GM19240 (cell line): ENCODE data around the gene GDPD5.
A peak's percentile ranks its signal among the peaks of the same experiment; 100 is the strongest.

ENCODE experiments used
- DNase-seq: peaks from one replicate; pipeline ENCODE4 v3.0.0; 2011; ENCODE audit warnings: low spot score; ENCODE audit not compliant: insufficient read length

The GDPD5 gene

GRCh38 chr11:75449776-75450175 is 76.0 kb downstream of the GDPD5 start:
- no peak for DNase-seq

DNA sequence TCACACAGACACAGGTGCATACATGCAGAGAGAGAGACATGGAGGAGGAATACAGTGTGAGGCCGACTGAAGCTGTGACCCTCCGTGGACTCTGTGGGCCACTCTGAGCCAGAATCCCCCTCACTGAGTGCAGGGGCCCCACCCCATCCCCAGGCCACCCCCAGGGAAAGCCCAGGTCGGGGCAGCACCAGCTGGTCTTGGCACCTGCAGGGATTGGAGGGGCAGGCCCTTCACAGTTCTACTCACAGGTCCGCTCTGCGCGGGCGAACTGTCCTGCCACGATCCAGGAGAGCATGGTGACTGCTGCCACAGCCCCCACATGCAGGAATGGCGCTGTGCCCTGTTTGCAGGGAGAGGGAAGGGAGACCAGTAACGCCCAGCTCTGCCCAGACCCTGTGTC is 76.5 kb downstream of the GDPD5 start:
- no peak for DNase-seq

GRCh38 chr11:75447415-75447814 is 78.3 kb downstream of the GDPD5 start:
- no peak for DNase-seq

DNA sequence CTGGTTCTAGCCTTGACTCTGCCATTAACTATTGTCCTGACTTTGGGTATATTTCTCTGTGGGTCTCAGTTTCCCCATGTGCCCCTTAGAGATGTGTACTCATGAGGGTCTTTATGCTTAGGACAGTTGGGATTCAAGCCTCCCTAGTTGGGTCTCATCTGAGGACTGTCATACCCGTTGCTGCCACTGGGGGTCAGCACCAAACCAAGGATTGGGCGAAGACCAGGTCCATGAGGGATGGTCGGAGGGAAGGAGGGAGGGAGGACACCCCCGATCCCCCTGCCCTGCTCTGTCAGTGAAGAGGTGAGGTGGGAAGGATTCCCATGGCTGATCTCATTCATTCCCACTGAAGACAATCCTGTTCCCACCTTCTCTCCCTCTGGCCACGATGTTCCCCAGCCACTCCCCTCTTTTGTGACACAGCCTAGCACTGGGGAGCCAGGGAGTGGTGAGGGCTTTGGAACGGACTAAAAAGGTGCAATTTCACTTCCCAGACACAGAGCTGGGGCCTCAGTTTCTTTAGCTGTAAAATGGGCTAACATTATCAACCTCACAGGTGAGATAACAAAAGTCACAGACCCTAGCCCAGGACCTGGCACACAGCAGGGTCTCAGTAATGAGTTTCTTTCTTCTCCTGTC is 80.3 kb downstream of the GDPD5 start:
- peak; percentile 89 for DNase-seq

DNA sequence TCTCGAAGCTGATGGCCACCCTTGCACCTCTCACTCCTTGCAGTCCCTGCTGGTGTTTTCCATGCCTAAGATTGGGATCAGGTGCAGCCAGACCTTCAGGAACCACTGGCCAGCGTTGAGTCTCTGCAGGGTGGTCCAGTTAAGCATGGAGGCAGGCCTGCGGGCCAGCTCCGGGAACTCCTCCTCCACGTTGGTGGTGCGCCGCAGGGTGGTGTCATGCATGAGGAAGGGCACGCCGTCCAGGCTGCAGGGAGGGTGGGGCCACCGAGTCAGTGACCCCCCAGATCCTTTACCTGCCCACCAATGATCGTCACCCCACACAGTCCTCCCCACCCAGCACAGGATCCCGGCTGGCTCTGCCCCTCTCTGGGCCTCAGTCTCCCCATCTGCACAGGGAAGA is 82.7 kb downstream of the GDPD5 start:
- no peak for DNase-seq

DNA sequence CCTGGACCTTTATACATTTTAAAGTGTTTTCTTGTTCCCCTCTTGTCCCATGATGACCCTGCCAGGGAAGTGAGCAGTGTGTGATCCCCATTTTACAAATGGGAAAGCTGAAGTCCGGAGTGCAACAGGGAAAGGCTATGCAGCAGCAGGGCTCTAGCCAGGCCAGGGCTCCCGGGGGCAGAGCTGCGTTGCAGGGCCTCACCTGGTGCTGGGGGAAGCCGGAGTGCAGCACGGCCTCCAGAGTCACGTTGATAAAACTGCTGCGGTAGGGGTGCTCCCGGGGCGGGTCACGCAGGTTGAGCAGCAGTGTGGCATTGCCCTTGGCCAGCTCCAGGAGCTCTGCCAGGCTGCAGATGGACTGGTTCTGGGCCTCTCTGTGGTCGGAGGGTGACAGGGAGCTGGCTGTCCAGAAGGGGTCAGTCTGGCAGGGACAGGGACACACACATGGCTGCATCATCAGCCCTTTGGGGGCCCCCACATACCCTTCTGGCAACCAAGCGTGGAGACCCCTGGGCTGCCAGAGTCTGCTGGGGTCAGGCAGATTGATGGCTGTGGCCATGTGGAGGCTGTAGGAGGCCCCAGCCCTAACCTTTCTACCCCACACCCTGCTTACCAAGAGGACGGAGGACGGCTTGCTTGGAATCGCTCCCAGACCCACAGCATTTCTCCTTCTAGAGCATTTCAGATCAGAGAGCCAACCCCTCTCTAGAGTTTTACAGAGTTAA is 83.4 kb downstream of the GDPD5 start:
- DNase-seq: no peak

DNA sequence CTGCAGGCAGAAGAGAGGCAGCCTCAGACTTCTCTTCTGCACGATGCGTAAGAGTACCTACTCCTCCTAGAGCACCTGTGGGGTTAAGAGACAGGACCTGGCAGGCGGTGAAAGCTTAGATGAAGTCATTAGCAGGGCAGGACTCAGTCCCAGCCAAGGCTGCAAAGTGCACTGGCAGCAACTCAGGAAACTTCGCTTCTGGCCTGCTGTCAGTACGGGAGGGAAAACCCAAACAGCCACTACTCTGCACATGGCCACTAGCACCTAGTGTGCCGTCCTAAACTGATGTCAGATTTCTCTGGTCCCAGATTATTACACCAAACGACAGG is 84.0 kb downstream of the GDPD5 start:
- DNase-seq: no peak

DNA sequence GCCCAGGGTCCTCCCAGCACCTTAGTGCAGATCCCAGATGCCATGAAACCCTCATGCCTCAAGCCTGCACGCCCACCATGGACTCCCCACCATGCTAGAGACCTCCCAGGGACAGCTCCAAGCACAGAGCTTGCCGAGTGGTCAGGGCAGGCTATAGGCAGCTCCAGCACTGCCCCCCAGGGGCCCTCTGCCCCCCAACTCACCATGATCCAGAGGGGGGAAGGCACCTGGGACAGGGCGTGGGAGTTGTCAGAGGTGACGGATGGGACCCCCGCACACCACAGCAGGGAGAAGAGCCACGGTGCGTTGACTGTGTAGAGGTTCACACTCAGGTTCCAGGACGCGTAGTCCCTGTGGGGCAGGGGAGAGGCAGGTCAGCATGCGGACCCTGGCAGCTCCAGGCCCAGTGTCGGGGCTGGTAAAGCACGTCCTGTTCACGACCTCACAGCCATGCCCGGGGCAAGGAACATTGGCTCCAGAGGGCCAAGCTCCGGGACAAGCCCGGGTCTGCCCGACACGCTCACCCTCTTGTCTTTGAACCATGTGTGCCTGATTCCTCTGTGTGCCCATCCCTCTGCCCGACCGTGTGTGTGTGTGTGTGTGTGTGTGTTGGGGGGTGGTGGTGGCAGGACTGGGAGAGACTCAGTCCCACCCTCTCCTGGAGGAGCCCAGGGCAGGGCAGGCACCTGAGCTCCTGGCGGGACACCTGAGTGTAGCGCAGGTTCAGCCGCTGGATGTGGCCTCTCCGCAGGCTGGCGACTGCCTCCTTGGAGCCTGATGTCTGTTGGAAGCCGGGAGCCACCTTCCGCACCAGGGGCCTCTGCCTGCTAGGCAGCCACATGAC is 84.6 kb downstream of the GDPD5 start:
- DNase-seq: no peak

DNA sequence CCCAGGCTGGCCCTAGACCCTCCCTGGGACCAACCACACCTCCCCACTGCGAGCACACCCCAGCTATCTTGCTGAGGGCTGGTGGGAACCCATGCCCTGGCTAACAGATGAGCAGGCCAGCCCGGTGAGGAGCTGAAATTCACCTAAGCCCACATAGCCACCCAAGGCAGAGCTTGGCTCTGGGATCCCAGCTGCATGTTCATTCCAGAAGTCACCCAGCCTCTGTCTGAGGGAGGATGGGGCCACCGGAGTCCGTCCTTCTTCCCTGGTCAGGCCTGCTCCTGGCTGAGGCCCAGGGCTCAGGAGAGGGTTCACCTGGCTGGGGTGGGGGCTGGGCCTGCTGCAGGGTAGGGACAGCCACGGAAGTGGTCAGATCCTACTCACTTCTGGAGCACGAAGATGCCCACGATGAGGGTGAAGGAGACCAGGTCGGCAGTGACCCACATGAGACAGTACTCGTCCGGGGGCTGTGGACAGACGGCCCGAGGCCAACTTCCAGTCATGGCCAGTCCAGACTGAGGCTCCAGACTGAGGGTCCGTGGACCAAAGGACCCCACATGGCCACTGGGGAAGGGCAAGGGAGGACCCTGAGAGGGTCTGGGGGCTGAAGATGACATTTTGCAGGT is 86.1 kb downstream of the GDPD5 start:
- DNase-seq: no peak

DNA sequence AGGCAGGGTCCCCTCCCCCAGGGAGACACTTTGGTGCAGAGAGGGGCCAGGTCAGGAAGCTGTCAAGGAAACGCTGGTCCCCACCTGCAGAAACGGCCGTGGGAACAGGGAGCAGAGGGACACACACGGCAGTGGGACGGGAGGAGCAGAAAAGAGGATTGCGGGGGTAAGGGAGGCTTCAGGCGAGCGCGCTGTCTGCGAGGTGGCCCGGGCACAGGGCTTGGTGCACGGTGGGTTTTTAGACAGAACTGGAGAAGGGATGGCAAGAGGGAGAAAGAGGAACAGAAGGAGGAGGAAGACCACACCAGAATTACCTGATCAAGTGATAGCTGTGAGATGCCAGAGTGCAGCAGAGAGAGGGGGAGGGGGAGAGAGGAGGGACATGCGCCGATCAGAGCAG is 86.7 kb downstream of the GDPD5 start:
- DNase-seq: no peak

- no peak for DNase-seq
These were observed 87.6 kb downstream of the GDPD5 start for GRCh38 chr11:75437966-75438659.

DNA sequence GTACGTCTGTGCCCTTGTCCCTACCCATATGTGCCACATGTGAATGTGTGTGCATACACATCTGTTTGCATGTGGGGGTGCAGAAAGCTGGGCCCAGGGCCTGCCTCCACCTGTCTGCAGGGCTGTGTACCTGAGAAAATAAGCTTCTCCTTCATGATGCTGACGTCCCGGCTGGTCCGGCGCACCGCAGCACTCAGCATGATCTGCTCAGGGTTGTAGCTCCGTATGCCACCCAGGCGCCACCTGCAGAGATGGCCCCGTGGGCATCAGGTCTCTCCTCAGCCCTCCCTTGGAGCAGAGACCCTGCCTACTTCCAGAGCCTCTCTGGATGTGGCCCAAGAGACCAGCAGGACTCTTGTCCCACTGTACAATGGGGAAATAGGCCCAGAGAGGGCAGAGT is 88.9 kb downstream of the GDPD5 start:
- DNase-seq: no peak

DNA sequence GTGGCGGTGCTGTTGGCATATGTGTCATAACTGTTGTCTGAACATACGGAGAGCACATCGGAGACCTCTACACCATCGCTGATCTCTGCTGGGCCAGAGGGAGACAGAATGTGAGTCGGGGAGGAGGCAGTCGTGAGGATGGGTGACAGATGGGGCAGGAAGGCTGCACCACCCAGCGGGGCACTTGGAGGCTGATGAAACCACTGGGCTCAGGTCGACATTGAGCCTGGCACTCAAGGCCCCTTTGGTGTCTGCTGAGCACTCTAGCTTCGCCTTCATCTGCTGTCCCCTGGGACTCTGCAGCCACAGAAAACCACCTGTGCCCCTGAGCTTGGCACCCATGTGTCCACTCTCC is 90.2 kb downstream of the GDPD5 start:
- DNase-seq: no peak

GRCh38 chr11:75434886-75435570 is 90.7 kb downstream of the GDPD5 start:
- no peak for DNase-seq

GRCh38 chr11:75434051-75434450 is 91.7 kb downstream of the GDPD5 start:
- no peak for DNase-seq

DNA sequence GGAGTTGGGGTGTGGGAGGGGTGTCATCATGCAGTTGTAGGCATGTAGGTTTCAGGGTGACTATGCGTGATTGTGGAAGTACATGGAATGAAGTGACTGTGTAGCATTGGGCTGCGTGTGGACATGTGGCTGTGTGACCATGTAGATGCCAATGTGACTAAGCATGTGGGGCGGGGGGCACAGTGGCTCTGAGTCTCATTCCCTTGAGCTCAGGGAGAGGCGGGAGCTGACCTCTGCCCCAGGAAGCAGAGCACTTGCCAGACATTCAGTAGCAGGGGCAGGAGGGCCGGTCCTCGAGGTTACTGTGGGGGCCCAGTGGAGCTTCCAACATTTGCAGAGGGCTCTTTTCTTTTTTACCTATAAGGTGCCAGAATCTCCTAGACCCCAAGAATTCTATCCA is 92.3 kb downstream of the GDPD5 start:
- DNase-seq: no peak

GRCh38 chr11:75432911-75433321 is 92.8 kb downstream of the GDPD5 start, which contains the start of gene KLHL35:
TSS of gene KLHL35 (minus strand) at chr11:75433203. CDS start at chr11:75430629, 2,574 bp downstream.
- no peak for DNase-seq

GRCh38 chr11:75431533-75432525 is 93.9 kb downstream of the GDPD5 start:
- no peak for DNase-seq

- no peak for DNase-seq
These were observed 94.8 kb downstream of the GDPD5 start for GRCh38 chr11:75430714-75431532.
